Calu3 (cell line): ENCODE data around the gene EXOC2. TPM values are rescaled to one million over a fixed set of nuclear protein-coding genes. Genes with fewer than 3 reads are reported as not detected.
"Not testable (repeated sequence)": the region's sequence is repeated elsewhere in the genome, so short reads cannot be mapped to it uniquely, and the experiment has no call there.

Source experiments
- BruUV-seq: library from RNA; stranded (reverse); fragments of 400-500 nt; replicated peaks from 2 replicates; lab custom pipeline; 2021; lab: Mats Ljungman, UMichigan
- CTCF ChIA-PET: fragments of 300-600 bp; sonication (Branson Sonifier 250); formaldehyde crosslinking; loops from one replicate; lab custom pipeline; 2022; ENCODE audit warnings: antibody characterized with exemption; lab: Charles Lee
- DNase-seq: peaks from one replicate; pipeline ENCODE4 v3.0.0; 2022
- H3K27ac Mint-ChIP-seq: one replicate; pipeline ENCODE4 v1.8.0; 2022; ENCODE audit warnings: mixed read lengths; ENCODE audit not compliant: unreplicated experiment
- H3K27me3 Mint-ChIP-seq: one replicate; pipeline ENCODE4 v1.8.0; 2022; ENCODE audit warnings: mixed read lengths; ENCODE audit not compliant: unreplicated experiment
- H3K36me3 Mint-ChIP-seq: one replicate; pipeline ENCODE4 v1.8.0; 2022; ENCODE audit warnings: mild to moderate bottlenecking, moderate library complexity, mixed read lengths; ENCODE audit not compliant: insufficient read depth, unreplicated experiment
- H3K4me1 Mint-ChIP-seq: one replicate; pipeline ENCODE4 v1.8.0; 2022; ENCODE audit warnings: mild to moderate bottlenecking, low read depth, mixed read lengths; ENCODE audit not compliant: unreplicated experiment
- H3K4me3 Mint-ChIP-seq: one replicate; pipeline ENCODE4 v1.8.0; 2022; ENCODE audit warnings: mild to moderate bottlenecking, low read depth, moderate library complexity, mixed read lengths; ENCODE audit not compliant: unreplicated experiment
- H3K9me3 Mint-ChIP-seq: one replicate; pipeline ENCODE4 v1.8.0; 2022; ENCODE audit warnings: low read depth, mixed read lengths; ENCODE audit not compliant: unreplicated experiment
- intact Hi-C: fragments of 100-400 bp; cut with micrococcal nuclease; formaldehyde crosslinking; loops from one replicate; pipeline ENCODE4 v1.10.0; 2022; ENCODE audit not compliant: unreplicated experiment
- total RNA-seq: library from RNA; stranded (reverse); gene quantifications from 2 replicates; pipeline ENCODE4 v1.2.3, GENCODE V29; 2022
- TF ChIP-seq, protein P1 (sequence below): fragments of 200-600 bp; IDR thresholded peaks from one replicate; pipeline ENCODE4 v1.8.0; 2022; ENCODE audit warnings: antibody characterized with exemption; ENCODE audit not compliant: unreplicated experiment

Gene EXOC2
- total RNA-seq, 1 experiment from 2014 or later = 13.2 TPM

DNA sequence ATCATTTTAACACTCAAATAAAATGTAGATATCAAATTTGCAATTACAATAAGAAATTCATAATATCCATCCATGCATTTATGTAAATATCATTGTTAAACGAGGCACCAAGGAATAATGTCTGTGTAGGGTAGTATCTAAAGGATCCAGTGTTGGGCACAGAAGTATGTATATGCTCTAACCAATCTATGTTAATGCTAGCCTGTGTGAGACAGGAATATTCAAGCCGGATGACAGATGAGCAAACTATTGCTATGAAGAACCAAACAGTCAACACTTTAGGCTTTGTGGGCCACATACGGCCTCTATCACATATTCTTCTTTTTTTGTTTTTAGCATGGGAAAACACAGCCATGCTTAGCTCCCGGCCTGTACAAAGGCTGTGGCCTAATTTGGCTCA is 81.0 kb downstream of the EXOC2 start:
- Mint-ChIP-seq H3K4me3 (no peak overlapping the region), H3K4me1 (no peaks in the 10 kb centered on the region), H3K27me3 (no peaks in the 10 kb centered on the region), H3K36me3 (no peaks in the 10 kb centered on the region), H3K27ac (no peak overlapping the region), H3K9me3 (no peaks in the 10 kb centered on the region)
- CTCF ChIA-PET = no interaction called here
- TF ChIP-seq, protein P1, sequence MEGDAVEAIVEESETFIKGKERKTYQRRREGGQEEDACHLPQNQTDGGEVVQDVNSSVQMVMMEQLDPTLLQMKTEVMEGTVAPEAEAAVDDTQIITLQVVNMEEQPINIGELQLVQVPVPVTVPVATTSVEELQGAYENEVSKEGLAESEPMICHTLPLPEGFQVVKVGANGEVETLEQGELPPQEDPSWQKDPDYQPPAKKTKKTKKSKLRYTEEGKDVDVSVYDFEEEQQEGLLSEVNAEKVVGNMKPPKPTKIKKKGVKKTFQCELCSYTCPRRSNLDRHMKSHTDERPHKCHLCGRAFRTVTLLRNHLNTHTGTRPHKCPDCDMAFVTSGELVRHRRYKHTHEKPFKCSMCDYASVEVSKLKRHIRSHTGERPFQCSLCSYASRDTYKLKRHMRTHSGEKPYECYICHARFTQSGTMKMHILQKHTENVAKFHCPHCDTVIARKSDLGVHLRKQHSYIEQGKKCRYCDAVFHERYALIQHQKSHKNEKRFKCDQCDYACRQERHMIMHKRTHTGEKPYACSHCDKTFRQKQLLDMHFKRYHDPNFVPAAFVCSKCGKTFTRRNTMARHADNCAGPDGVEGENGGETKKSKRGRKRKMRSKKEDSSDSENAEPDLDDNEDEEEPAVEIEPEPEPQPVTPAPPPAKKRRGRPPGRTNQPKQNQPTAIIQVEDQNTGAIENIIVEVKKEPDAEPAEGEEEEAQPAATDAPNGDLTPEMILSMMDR = no peak
- no TSS peak for BruUV-seq
- no peak for DNase-seq
- intact Hi-C loops = no loop called here

GRCh38 chr6:610882-611281 is 82.1 kb downstream of the EXOC2 start:
- Mint-ChIP-seq H3K27me3 (no peaks in the 10 kb centered on the region), H3K36me3 (no peaks in the 10 kb centered on the region), H3K27ac (no peak overlapping the region), H3K4me3 (no peak overlapping the region), H3K4me1 (no peaks in the 10 kb centered on the region), H3K9me3 (no peaks in the 10 kb centered on the region)
- no TSS peak for BruUV-seq
- intact Hi-C loops = no loop called here
- CTCF ChIA-PET = no interaction called here
- TF ChIP-seq, protein P1 = no peak
- no peak for DNase-seq

GRCh38 chr6:609905-610304 is 83.0 kb downstream of the EXOC2 start:
- Mint-ChIP-seq H3K4me1 (no peaks in the 10 kb centered on the region), H3K27me3 (no peaks in the 10 kb centered on the region), H3K36me3 (no peaks in the 10 kb centered on the region), H3K27ac (no peak overlapping the region), H3K9me3 (no peaks in the 10 kb centered on the region), H3K4me3 (no peak overlapping the region)
- TF ChIP-seq, protein P1 = no peak
- CTCF ChIA-PET = no interaction called here
- no TSS peak for BruUV-seq
- intact Hi-C loops = no loop called here
- no peak for DNase-seq

DNA sequence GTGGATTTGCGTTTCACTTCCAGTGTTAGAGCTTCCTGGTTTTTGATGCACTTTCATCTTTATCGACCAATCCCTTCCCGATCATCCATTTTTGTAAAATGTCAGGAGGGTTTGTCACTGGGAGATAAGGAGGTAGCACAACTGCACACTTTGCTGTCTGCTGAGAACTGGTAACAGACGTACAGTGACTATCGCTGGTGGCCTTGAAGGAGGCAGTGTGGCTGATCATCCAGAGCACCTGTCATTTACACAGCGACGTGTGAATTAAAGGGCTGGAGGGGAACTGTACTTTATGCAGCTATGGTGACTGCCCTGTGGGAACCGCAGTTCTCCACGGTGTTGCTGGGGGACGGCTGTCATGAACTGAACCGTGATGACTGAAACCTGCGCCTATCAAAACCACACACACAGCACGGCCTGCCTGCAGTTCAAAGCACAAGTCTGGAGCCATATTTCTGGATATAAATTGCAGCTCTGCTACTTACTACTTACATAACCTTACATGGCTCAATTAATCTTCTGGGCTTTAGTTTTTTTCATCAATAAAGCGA is 86.0 kb downstream of the EXOC2 start:
- Mint-ChIP-seq H3K27ac (no peak overlapping the region), H3K4me1 (no peaks in the 10 kb centered on the region), H3K9me3 (no peaks in the 10 kb centered on the region), H3K27me3 (no peaks in the 10 kb centered on the region), H3K36me3 (no peaks in the 10 kb centered on the region), H3K4me3 (no peak overlapping the region)
- intact Hi-C loops = no loop called here
- DNase-seq = no peak
- CTCF ChIA-PET = no interaction called here
- TF ChIP-seq, protein P1 = no peak
- no TSS peak for BruUV-seq

GRCh38 chr6:605895-606294 is 87.0 kb downstream of the EXOC2 start:
- H3K27me3 Mint-ChIP-seq, H3K4me3 Mint-ChIP-seq, H3K9me3 Mint-ChIP-seq, CTCF ChIA-PET, H3K27ac Mint-ChIP-seq, H3K36me3 Mint-ChIP-seq, intact Hi-C loops, BruUV-seq, DNase-seq, H3K4me1 Mint-ChIP-seq: not testable (repeated sequence)
